SK-N-MC (cell line): ENCODE results near the gene SHROOM1.
A peak's percentile ranks its signal among the peaks of the same experiment; 100 is the strongest.

ENCODE experiments used
- DNase-seq: peaks from one replicate; pipeline ENCODE4 v3.0.0-alpha.2; 2011; ENCODE audit warnings: low read depth, low spot score
- H3K27ac ChIP-seq: fragments of 200-600 bp; sonication (generic); 2 replicates; pipeline ENCODE4 v1.5.1; 2016; ENCODE audit warnings: mixed run types
- H3K36me3 ChIP-seq: fragments of 200-600 bp; sonication (generic); 2 replicates; pipeline ENCODE4 v1.6.1; 2017; ENCODE audit warnings: antibody characterized with exemption, low read length, mixed read lengths; ENCODE audit not compliant: insufficient read depth
- H3K4me3 ChIP-seq: fragments of 200-600 bp; sonication (generic); 2 replicates; pipeline ENCODE4 v1.5.1; 2016
- H3K9ac ChIP-seq: fragments of 200-600 bp; sonication (generic); 2 replicates; pipeline ENCODE4 v1.8.0; 2017; ENCODE audit warnings: mixed run types, mixed read lengths; ENCODE audit not compliant: insufficient read length
- H3K9me3 ChIP-seq: fragments of 200-600 bp; sonication (generic); 2 replicates; pipeline ENCODE4 v1.6.1; 2017; ENCODE audit warnings: low read depth, mild to moderate bottlenecking, antibody characterized with exemption, low read length, moderate library complexity, mixed read lengths
- EZH2 ChIP-seq: fragments of 200-600 bp; sonication (generic); IDR thresholded peaks from one replicate; pipeline ENCODE4 v1.6.1; 2017; ENCODE audit warnings: antibody characterized with exemption
- FOXP2 ChIP-seq: optimal IDR thresholded peaks from 2 replicates; pipeline ENCODE3; 2011; ENCODE audit warnings: mild to moderate bottlenecking, moderate library complexity; ENCODE audit not compliant: insufficient read depth; ENCODE audit errors: extremely low read length, control extremely low read depth
- POLR2AphosphoS5 ChIP-seq: IDR thresholded peaks from 2 replicates; pipeline ENCODE4 v1.6.1; 2012; ENCODE audit warnings: mild to moderate bottlenecking, low read depth, low read length, borderline replicate concordance

The SHROOM1 gene

DNA sequence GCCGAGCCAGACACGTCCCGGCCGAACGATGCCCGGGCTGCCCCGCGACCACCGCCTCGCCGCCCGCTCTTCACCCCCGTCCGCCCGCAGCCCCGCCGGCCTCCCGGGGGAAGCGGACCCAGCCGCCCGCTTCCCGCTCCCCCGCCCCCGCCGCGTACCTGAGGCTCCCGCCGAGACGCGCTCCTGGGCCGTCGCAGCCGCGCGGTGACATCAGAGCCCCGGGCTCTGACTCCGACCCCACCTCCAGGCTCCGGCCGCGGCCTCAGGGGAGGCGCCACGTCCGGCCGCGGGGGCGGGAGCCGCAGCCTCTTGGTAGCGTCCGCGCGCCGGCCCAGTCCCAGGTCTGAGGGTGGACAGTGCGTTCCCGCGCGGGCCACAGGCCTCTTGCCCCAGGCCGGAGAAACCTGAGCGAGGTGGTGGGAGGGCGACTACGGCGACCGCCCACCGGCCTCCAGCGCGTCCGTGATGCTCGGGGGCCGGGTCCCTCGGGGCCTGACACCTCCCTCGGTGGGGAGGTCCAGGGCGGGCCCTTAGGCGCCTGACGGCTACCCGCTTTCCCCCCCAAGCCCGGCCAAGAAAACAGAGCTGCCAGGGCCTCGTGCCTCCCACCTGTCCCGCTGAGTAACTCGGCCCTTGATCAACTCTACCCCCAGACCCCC lies at the start of gene SHROOM1:
Gene SHROOM1, minus strand, starts transcription at position 212 of the 659 bp plus-strand sequence. CDS start 4,507 bp downstream, outside the sequence.
- Histone ChIP-seq H3K9me3 (no peaks in the 10 kb centered on the region), H3K36me3 (no peaks in the 10 kb centered on the region), H3K4me3 (peak within 1 kb of the TSS; percentile 85), H3K9ac (peak within 1 kb of the TSS; percentile 69), H3K27ac (no peak within 1 kb of the TSS)
- TF ChIP-seq EZH2 (no peak), POLR2AphosphoS5 (no peak), FOXP2 (no peak)
- DNase-seq: no peak

GRCh38 chr5:132877938-132878337 lies 47.5 kb upstream of the SHROOM1 start:
- Histone ChIP-seq H3K36me3 (peaks cover 61% of the 10 kb centered on the region), H3K27ac (no peak overlapping the region), H3K9me3 (no peaks in the 10 kb centered on the region), H3K4me3 (no peak overlapping the region), H3K9ac (no peak overlapping the region)
- no peak for TF ChIP-seq EZH2
- no peak for TF ChIP-seq POLR2AphosphoS5
- no peak for TF ChIP-seq FOXP2
- no peak for DNase-seq

DNA sequence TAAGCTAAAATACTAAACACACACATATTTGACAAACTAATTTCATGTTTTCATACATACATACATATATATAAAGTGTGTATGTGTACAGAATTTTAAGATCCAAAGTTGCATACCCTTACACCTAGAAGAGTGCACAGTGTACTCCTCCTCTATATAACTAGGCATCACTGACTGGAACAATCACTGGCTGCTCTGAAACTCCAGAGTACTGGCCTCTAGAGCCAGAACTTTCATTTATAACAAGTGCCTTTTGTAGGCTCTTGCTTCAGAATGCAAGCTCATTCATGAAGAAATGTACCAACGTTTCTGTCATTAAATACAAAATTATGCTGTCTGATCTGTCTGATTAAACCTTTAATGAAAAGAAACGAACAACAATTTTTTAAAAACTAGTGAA lies 47.0 kb upstream of the SHROOM1 start:
- TF ChIP-seq POLR2AphosphoS5 (no peak), FOXP2 (no peak), EZH2 (no peak)
- no peak for DNase-seq
- peaks cover 62% of the 10 kb centered on the region for H3K36me3 ChIP-seq
- H3K9me3 ChIP-seq: no peaks in the 10 kb centered on the region
- H3K4me3 ChIP-seq: no peak overlapping the region
- H3K27ac ChIP-seq: no peak overlapping the region
- H3K9ac ChIP-seq: no peak overlapping the region

DNA sequence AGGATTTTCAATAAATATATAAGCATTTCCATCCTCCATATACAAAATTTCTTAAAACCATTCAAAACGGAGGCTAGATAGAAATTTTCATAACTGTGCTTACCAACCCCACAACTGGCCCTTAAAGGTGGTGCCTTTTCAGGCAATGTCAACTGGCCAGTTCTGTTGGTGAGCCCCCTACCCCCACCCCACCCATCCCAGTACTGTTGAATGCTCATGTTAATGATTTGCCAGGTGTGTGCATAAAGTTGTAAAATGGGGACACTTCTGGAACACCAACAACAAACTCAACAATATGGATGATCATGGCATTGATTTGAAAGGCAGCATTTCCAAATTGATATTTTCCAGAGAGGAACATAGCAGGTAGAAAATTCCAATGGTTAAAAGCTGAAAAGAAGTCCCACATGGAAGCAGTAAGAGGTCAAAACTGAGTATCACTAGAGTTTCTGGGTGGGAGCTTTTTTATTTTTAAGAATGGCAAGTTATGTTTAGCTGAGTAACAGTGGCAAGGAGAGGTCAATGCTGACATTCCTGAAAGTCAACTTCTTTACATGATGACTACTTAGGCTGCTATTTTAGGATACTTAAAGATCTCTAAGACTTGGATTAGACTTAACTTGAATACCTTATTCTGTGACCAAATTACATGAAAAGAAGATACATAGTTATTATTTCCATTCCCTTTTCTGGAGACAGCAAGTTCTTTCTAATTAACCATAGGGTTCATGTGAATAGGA lies 45.7 kb upstream of the SHROOM1 start:
- DNase-seq: no peak
- Histone ChIP-seq H3K9me3 (no peaks in the 10 kb centered on the region), H3K36me3 (peaks cover 59% of the 10 kb centered on the region), H3K27ac (no peak overlapping the region), H3K9ac (no peak overlapping the region), H3K4me3 (no peak overlapping the region)
- TF ChIP-seq POLR2AphosphoS5: no peak
- no peak for TF ChIP-seq EZH2
- TF ChIP-seq FOXP2: no peak

- no peak for TF ChIP-seq POLR2AphosphoS5
- no peak for TF ChIP-seq FOXP2
- TF ChIP-seq EZH2: no peak
- H3K4me3 ChIP-seq: no peak overlapping the region
- H3K27ac ChIP-seq: no peak overlapping the region
- DNase-seq: no peak
- no peaks in the 10 kb centered on the region for H3K9me3 ChIP-seq
- no peak overlapping the region for H3K9ac ChIP-seq
- peaks cover 56% of the 10 kb centered on the region for H3K36me3 ChIP-seq
These were observed 43.5 kb upstream of the SHROOM1 start for GRCh38 chr5:132873930-132874271.

GRCh38 chr5:132873119-132873929 lies 42.9 kb upstream of the SHROOM1 start, which contains the start of gene LEAP2:
Gene LEAP2 (plus strand): TSS chr5:132873668. CDS start chr5:132873695, 27 bp downstream.
- TF ChIP-seq EZH2: no peak
- no peak; the same call in 1 of the 2 replicates for TF ChIP-seq POLR2AphosphoS5
- no peak for TF ChIP-seq FOXP2
- DNase-seq: no peak
- Histone ChIP-seq H3K9me3 (no peaks in the 10 kb centered on the region), H3K36me3 (peaks cover 56% of the 10 kb centered on the region), H3K27ac (no peak within 1 kb of the TSS), H3K4me3 (no peak within 1 kb of the TSS), H3K9ac (no peak within 1 kb of the TSS)

DNA sequence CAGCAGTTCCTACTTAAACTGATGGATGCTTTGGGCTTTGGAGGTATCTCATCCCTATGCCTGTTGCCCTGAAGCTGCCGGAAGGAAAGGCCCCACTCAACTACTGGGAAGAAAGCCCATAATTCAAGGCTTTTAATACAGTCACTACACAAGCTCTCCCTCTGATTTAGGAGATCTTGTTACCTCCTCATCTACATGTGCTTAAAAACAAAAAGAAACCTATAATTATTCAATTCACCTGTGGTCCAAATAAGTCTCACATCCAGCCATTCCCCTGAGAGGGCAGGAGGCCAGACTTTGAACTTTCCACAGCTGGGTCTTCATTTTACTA lies 42.3 kb upstream of the SHROOM1 start:
- DNase-seq: no peak
- no peak for TF ChIP-seq POLR2AphosphoS5
- TF ChIP-seq FOXP2: no peak
- no peak for TF ChIP-seq EZH2
- Histone ChIP-seq H3K36me3 (peaks cover 56% of the 10 kb centered on the region), H3K9me3 (no peaks in the 10 kb centered on the region), H3K27ac (no peak overlapping the region), H3K4me3 (no peak overlapping the region), H3K9ac (no peak overlapping the region)
